Stomach (tissue), 9 donors: ENCODE data around the gene FAM193B. TPM values are rescaled to one million over a fixed set of nuclear protein-coding genes. Genes with fewer than 3 reads are reported as not detected.

ENCODE experiments used
- DNase-seq, 2 donors: peaks; one replicate each; pipeline versions ENCODE4 v3.0.0 to v3.0.0-alpha.2; 2013 to 2019
- H3K27ac ChIP-seq, 5 donors: fragments of 200-600 bp in 4 of 5; sonication (generic) in 4 of 5; one replicate each; pipeline ENCODE4 v1.5.1; 2013 to 2019; ENCODE audit warnings: mild to moderate bottlenecking in 1 of 5, moderate library complexity in 1 of 5
- H3K27me3 ChIP-seq, 3 donors: fragments of 200-600 bp; sonication (generic); one replicate each; pipeline ENCODE4 v1.5.1; 2017 to 2019; ENCODE audit warnings: mixed run types in 1 of 3
- H3K36me3 ChIP-seq, 4 donors: fragments of 200-600 bp; sonication (generic); 1 replicate in 3 of 4; 2 replicates in 1 of 4; pipeline ENCODE4 v1.5.1; 2016 to 2019
- H3K4me1 ChIP-seq, 4 donors: fragments of 200-600 bp; sonication (generic); one replicate each; pipeline ENCODE4 v1.5.1; 2016 to 2019
- H3K4me3 ChIP-seq, 4 donors: fragments of 200-600 bp; sonication (generic) in 3 of 4; one replicate each; pipeline ENCODE4 v1.5.1; 2016 to 2019; ENCODE audit warnings: mild to moderate bottlenecking in 1 of 4
- H3K9me3 ChIP-seq, 4 donors: fragments of 200-600 bp; sonication (generic); one replicate each; pipeline ENCODE4 v1.5.1; 2016 to 2019
- EP300 ChIP-seq: sonication (generic); formaldehyde crosslinking; IDR thresholded peaks from one replicate; pipeline ENCODE4 v1.6.1; 2017; ENCODE audit warnings: antibody characterized with exemption
- POLR2A ChIP-seq, 4 donors: fragments of 450-650 bp; IDR thresholded peaks; one replicate each; pipeline ENCODE4 v1.6.1; 2016; ENCODE audit warnings: antibody characterized with exemption in 4 of 4, control low read depth in 2 of 4, mild to moderate bottlenecking in 1 of 4, moderate library complexity in 1 of 4
- POLR2AphosphoS5 ChIP-seq, 3 donors: sonication (generic); formaldehyde crosslinking; IDR thresholded peaks; one replicate each; pipeline ENCODE4 v1.6.1; 2016; ENCODE audit warnings: antibody characterized with exemption in 3 of 3
- WGBS, 5 donors: extraction: QIAGEN DNeasy Blood & Tissue Kit in 3 of 5; methylation state at CpG; one replicate each; pipeline versions ENCODE4 v1.1.5 to v1.1.7; 2013 to 2018; 5-methylcytosine and 5-hydroxymethylcytosine counted together
- intact Hi-C: fragments of 100-400 bp; cut with DNase I; formaldehyde crosslinking; loops from one replicate; pipeline ENCODE4 v1.15.1; 2023; ENCODE audit warnings: low total_unique reads
- polyA plus RNA-seq, 3 donors: library from polyadenylated mRNA; stranded (reverse); fragments of 200-250 nt; gene quantifications; one replicate each; pipeline ENCODE4 v1.2.3, GENCODE V29; 2013
- total RNA-seq, 5 donors: library from RNA; depleted of rRNA; stranded (reverse); fragments of >200 nt; gene quantifications; one replicate each; pipeline versions ENCODE4 v1.1.0 to v1.2.3, GENCODE V29; 2014 to 2016
- TF ChIP-seq, protein P1 (sequence below), 7 experiments: fragments of 450-650 bp in 4 of 7; fragments of 200-600 bp in 3 of 7; sonication (generic) in 3 of 7; IDR thresholded peaks; one replicate each; pipeline ENCODE4 v1.5.1; 2016 to 2019; ENCODE audit warnings: antibody characterized with exemption in 7 of 7, control low read depth in 2 of 7, mild to moderate bottlenecking in 1 of 7
- donor health status: healthy with polysubstance abuse.
- donor health status: Bipolar disorder and iron deficiency.
- donor health status: healthy.

FAM193B gene
- total and polyA plus RNA-seq, 8 donors = 40.4 to 316 (median 138) TPM

DNA sequence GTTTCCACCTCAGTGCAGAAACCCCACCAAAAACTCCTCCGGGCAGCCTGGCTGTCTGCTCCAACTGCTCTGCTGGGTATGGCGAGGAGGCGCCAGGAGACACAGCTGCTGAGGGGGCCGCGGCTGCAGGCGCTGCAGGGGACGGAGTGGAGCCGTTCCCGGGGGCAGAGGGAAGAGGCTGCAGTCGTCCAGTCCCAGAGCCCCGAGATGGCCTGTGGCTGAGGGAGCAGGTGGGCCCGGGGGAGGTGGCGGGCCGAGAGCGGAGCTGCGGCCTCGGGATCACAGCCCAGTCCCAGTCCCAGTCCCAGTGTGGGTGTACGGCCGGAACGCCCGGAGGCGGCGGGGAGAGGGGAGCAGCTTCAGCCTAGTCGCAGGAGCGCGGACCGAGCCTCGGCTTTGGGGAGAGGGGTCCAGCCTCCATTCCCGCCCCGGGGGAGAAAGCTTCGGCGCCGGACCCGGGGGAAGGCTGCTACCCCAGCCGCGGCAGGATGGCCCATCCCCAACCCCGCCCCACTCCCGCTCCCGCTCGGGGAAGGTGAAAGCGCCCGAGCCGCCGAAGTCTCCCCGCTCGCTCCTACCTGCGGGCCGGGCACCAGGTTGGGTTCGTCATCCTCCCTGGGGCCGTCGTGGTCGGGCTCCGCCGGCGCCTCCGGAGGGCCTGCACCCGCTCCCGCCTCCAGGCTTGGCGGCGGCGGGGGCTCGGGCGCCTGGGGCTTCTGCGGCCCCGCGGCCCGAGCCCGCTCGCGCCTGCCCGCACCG lies 513 bp downstream of the FAM193B start:
- Histone ChIP-seq H3K4me3 (peak overlapping the region; percentile 86 to 100 (median 94)), H3K27me3 (no peaks in the 10 kb centered on the region), H3K4me1 (peaks cover 19 to 53% (median 39%) of the 10 kb centered on the region in 4 donors), H3K27ac (peak overlapping the region; percentile 78 to 93 (median 83)), H3K9me3 (no peaks in the 10 kb centered on the region), H3K36me3 (peaks cover 5 to 18% (median 9%) of the 10 kb centered on the region in 4 donors)
- WGBS, 5 donors = 0 to 1% (median 1%) methylated on average over 9 to 72 of the region's 72 CpGs
- TF ChIP-seq POLR2AphosphoS5 (IDR thresholded peaks at IDR 0.05) (no peak), POLR2A (IDR thresholded peaks at IDR 0.05) (no peak), EP300 (no peak)
- TF ChIP-seq, protein P1, sequence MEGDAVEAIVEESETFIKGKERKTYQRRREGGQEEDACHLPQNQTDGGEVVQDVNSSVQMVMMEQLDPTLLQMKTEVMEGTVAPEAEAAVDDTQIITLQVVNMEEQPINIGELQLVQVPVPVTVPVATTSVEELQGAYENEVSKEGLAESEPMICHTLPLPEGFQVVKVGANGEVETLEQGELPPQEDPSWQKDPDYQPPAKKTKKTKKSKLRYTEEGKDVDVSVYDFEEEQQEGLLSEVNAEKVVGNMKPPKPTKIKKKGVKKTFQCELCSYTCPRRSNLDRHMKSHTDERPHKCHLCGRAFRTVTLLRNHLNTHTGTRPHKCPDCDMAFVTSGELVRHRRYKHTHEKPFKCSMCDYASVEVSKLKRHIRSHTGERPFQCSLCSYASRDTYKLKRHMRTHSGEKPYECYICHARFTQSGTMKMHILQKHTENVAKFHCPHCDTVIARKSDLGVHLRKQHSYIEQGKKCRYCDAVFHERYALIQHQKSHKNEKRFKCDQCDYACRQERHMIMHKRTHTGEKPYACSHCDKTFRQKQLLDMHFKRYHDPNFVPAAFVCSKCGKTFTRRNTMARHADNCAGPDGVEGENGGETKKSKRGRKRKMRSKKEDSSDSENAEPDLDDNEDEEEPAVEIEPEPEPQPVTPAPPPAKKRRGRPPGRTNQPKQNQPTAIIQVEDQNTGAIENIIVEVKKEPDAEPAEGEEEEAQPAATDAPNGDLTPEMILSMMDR (IDR thresholded peaks at IDR 0.05) = no peak
- peak; percentile 56 to 69 for DNase-seq
- intact Hi-C loops = no loop called here

DNA sequence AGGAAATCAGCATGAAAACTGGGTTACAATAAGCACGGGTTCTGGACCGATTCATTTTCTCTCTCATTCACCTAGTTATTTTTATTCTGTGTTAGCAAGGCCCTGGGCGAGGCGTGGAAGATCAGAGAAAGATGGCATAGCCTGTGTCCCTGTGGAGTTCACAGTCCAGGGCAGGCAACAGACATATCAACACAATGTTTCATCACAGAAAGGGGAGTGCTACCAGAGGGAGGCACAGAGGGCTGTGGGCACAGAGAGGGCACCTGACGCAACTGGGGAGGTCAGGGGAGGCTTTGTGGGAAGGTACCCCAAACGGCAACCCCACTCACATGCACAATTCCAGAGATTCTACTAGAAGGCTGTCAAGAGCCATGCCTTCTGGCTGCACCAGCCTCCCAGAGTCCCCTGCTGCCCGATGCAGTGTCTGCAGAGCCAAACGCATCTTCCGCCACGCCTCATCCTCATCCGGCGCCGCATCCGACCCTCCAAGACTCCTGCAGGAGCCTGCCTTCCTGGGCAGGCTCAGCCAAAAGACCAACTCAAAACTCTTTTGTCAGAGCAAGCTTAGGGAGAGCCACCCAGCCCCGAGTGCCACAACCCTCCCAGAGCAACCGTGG lies 1.4 kb downstream of the FAM193B start:
- DNase-seq = no peak
- peaks cover 27 to 62% (median 43%) of the 10 kb centered on the region in 4 donors for H3K4me1 ChIP-seq
- no peaks in the 10 kb centered on the region for H3K9me3 ChIP-seq
- H3K4me3 ChIP-seq = peak overlapping the region; percentile 86 to 100 (median 94)
- H3K27ac ChIP-seq = peak overlapping the region in 3 of 5 donors; percentile 81 to 93 (median 88)
- TF ChIP-seq POLR2A (IDR thresholded peaks at IDR 0.05) (no peak), EP300 (no peak), POLR2AphosphoS5 (IDR thresholded peaks at IDR 0.05) (no peak)
- TF ChIP-seq, protein P1 (IDR thresholded peaks at IDR 0.05) = no peak
- 36 to 60% (median 38%) methylated on average over 13 to 16 of the region's 16 CpGs for WGBS, 5 donors
- H3K27me3 ChIP-seq = no peaks in the 10 kb centered on the region
- peaks cover 5 to 18% (median 9%) of the 10 kb centered on the region in 4 donors for H3K36me3 ChIP-seq
- intact Hi-C loops = no loop called here

DNA sequence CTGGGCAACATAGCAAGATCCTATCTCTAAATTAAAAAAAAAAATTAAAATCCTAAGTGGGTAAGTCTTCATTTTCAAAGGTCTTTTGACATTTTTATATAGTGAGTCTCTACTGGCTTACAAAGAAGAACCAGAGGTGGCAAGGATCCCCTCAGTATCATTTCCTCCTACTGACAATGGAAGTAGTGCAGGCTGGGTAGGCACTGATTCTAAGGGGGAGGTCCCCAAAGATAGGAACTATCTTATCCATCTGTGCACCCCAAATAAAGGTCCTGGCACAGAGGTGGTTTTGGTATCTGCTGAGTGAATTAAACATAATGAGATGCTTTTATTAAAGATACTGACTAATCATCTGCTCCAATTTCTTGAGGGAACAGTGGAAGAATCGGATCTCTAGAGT lies 4.2 kb downstream of the FAM193B start:
- H3K27me3 ChIP-seq = no peaks in the 10 kb centered on the region
- no peak for DNase-seq
- TF ChIP-seq, protein P1 (IDR thresholded peaks at IDR 0.05) = no peak
- TF ChIP-seq EP300 = no peak
- no peak for TF ChIP-seq POLR2A (IDR thresholded peaks at IDR 0.05)
- TF ChIP-seq POLR2AphosphoS5 (IDR thresholded peaks at IDR 0.05) = no peak
- WGBS, 5 donors = 75 to 93% (median 86%) methylated on average over 1 of the region's 1 CpG
- H3K4me1 ChIP-seq = peaks cover 33 to 81% (median 59%) of the 10 kb centered on the region in 4 donors
- H3K36me3 ChIP-seq = peaks cover 5 to 18% (median 9%) of the 10 kb centered on the region in 4 donors
- intact Hi-C loops = no loop called here
- H3K27ac ChIP-seq = no peak overlapping the region
- no peak overlapping the region for H3K4me3 ChIP-seq
- H3K9me3 ChIP-seq = no peaks in the 10 kb centered on the region

DNA sequence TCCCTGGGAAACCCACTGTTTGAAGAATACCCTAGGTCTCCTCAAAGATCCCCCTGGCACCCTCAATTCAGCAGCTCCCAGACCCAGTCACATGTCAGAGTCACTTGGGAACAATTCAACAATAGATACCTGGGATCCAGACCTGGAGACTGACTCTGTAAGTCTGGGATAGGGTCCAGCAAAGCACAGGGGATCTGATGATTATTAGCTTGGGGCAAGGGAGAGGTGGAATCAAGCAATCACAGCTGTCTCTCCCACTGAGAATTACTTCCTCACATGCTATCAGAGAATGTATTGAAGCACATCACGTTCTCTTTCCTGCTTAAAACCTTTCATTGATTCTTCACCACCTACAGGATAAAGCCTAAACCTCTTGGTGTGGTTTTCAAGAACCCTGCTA lies 5.9 kb downstream of the FAM193B start:
- Histone ChIP-seq H3K27me3 (no peaks in the 10 kb centered on the region), H3K27ac (peak overlapping the region in 3 of 5 donors; percentile 10 to 46 (median 32)), H3K4me1 (peaks cover 30 to 86% (median 56%) of the 10 kb centered on the region in 4 donors), H3K36me3 (peaks cover 5 to 18% (median 9%) of the 10 kb centered on the region in 4 donors), H3K9me3 (no peaks in the 10 kb centered on the region), H3K4me3 (no peak overlapping the region)
- no peak for DNase-seq
- WGBS, 5 donors = 38 to 62% (median 50%) methylated on average over 1 of the region's 1 CpG
- intact Hi-C loops = no loop called here
- TF ChIP-seq, protein P1 (IDR thresholded peaks at IDR 0.05) = no peak
- TF ChIP-seq EP300 (no peak), POLR2A (IDR thresholded peaks at IDR 0.05) (no peak), POLR2AphosphoS5 (IDR thresholded peaks at IDR 0.05) (no peak)
